Esophagus squamous epithelium (tissue), 5 donors: ENCODE data around the gene TMC1. TPM values are rescaled to one million over a fixed set of nuclear protein-coding genes. Genes with fewer than 3 reads are reported as not detected.

ENCODE experiments used
- DNase-seq: peaks from one replicate; lab custom pipeline; 2025; lab: John Stamatoyannopoulos, UW
- H3K27ac ChIP-seq, 4 donors: fragments of 200-600 bp; sonication (generic); one replicate each; pipeline ENCODE4 v1.5.1; 2016 to 2019; ENCODE audit warnings: mild to moderate bottlenecking in 1 of 4
- H3K27me3 ChIP-seq, 4 donors: fragments of 200-600 bp; sonication (generic); 1 replicate in 3 of 4; 2 replicates in 1 of 4; pipeline versions ENCODE4 v1.5.1 to v1.6.0; 2017 to 2021; ENCODE audit warnings: antibody characterized with exemption in 1 of 4
- H3K36me3 ChIP-seq, 3 donors: fragments of 200-600 bp; sonication (generic); one replicate each; pipeline ENCODE4 v1.5.1; 2016 to 2019
- H3K4me1 ChIP-seq, 3 donors: fragments of 200-600 bp; sonication (generic); one replicate each; pipeline ENCODE4 v1.5.1; 2017 to 2019
- H3K4me3 ChIP-seq, 4 donors: fragments of 200-600 bp; sonication (generic); 1 replicate in 3 of 4; 2 replicates in 1 of 4; pipeline ENCODE4 v1.5.1; 2016 to 2019; ENCODE audit warnings: mild to moderate bottlenecking in 2 of 4, moderate library complexity in 1 of 4
- H3K9me3 ChIP-seq, 3 donors: fragments of 200-600 bp; sonication (generic); one replicate each; pipeline ENCODE4 v1.5.1; 2016 to 2019
- CTCF ChIP-seq, 6 experiments: fragments of 450-650 bp in 4 of 6; fragments of 200-600 bp in 2 of 6; sonication (generic) in 2 of 6; IDR thresholded peaks; one replicate each; pipeline ENCODE4 v1.5.1; 2016 to 2019; ENCODE audit warnings: antibody characterized with exemption in 6 of 6, mild to moderate bottlenecking in 4 of 6, moderate library complexity in 4 of 6
- POLR2A ChIP-seq, 4 donors: fragments of 450-650 bp; IDR thresholded peaks; one replicate each; pipeline ENCODE4 v1.6.1; 2017; ENCODE audit warnings: antibody characterized with exemption in 4 of 4, mild to moderate bottlenecking in 4 of 4, moderate library complexity in 3 of 4
- WGBS, 2 donors: methylation state at CpG; one replicate each; pipeline ENCODE4 v1.1.5; 2018; 5-methylcytosine and 5-hydroxymethylcytosine counted together
- intact Hi-C: fragments of 100-400 bp; cut with DNase I; formaldehyde crosslinking; loops from one replicate; pipeline ENCODE4 v1.15.0; 2022
- total RNA-seq, 4 donors: library from RNA; depleted of rRNA; stranded (reverse); fragments of >200 nt; gene quantifications; one replicate each; pipeline ENCODE4 v1.1.0, GENCODE V29; 2016
- donor health status: DM: yes; HTN: yes; CAD: no.

The TMC1 gene
- total RNA-seq, 4 donors from 2014 or later: 1.1 to 3.1 (median 1.5) TPM; not detected in 1

GRCh38 chr9:72721067-72721466 lies 199.7 kb downstream of the TMC1 start:
- Histone ChIP-seq H3K36me3 (no peaks in the 10 kb centered on the region), H3K27ac (no peak overlapping the region), H3K27me3 (no peaks in the 10 kb centered on the region), H3K9me3 (no peaks in the 10 kb centered on the region), H3K4me3 (no peak overlapping the region), H3K4me1 (no peaks in the 10 kb centered on the region)
- no peak for TF ChIP-seq CTCF (IDR thresholded peaks at IDR 0.05)
- TF ChIP-seq POLR2A (IDR thresholded peaks at IDR 0.05): no peak
- intact Hi-C loops: no loop called here
- 62 to 67% methylated on average over 1 of the region's 1 CpG for WGBS, 2 donors
- DNase-seq: no peak

GRCh38 chr9:72726947-72727346 lies 205.5 kb downstream of the TMC1 start:
- no peaks in the 10 kb centered on the region for H3K9me3 ChIP-seq
- H3K27me3 ChIP-seq: no peaks in the 10 kb centered on the region
- H3K4me1 ChIP-seq: no peaks in the 10 kb centered on the region
- intact Hi-C loops: no loop called here
- no peak for DNase-seq
- TF ChIP-seq POLR2A (IDR thresholded peaks at IDR 0.05) (no peak), CTCF (IDR thresholded peaks at IDR 0.05) (no peak)
- no peaks in the 10 kb centered on the region for H3K36me3 ChIP-seq
- no peak overlapping the region for H3K4me3 ChIP-seq
- H3K27ac ChIP-seq: no peak overlapping the region
- 40 to 48% methylated on average over 2 of the region's 2 CpGs for WGBS, 2 donors

GRCh38 chr9:72728031-72728770 lies 206.8 kb downstream of the TMC1 start:
- H3K27me3 ChIP-seq: no peaks in the 10 kb centered on the region
- intact Hi-C loops: no loop called here
- H3K36me3 ChIP-seq: no peaks in the 10 kb centered on the region
- no peaks in the 10 kb centered on the region for H3K9me3 ChIP-seq
- H3K27ac ChIP-seq: no peak overlapping the region
- DNase-seq: no peak
- TF ChIP-seq CTCF (IDR thresholded peaks at IDR 0.05): no peak
- TF ChIP-seq POLR2A (IDR thresholded peaks at IDR 0.05): no peak
- H3K4me3 ChIP-seq: no peak overlapping the region
- no peaks in the 10 kb centered on the region for H3K4me1 ChIP-seq

GRCh38 chr9:72733895-72734294 lies 212.5 kb downstream of the TMC1 start:
- no peaks in the 10 kb centered on the region for H3K27me3 ChIP-seq
- no peaks in the 10 kb centered on the region for H3K9me3 ChIP-seq
- no peak for DNase-seq
- no peak overlapping the region for H3K4me3 ChIP-seq
- H3K27ac ChIP-seq: no peak overlapping the region
- H3K4me1 ChIP-seq: no peaks in the 10 kb centered on the region
- intact Hi-C loops: no loop called here
- no peak for TF ChIP-seq CTCF (IDR thresholded peaks at IDR 0.05)
- no peak for TF ChIP-seq POLR2A (IDR thresholded peaks at IDR 0.05)
- no peaks in the 10 kb centered on the region for H3K36me3 ChIP-seq

GRCh38 chr9:72734631-72735030 lies 213.2 kb downstream of the TMC1 start:
- H3K27me3 ChIP-seq: no peaks in the 10 kb centered on the region
- 33 to 39% methylated on average over 1 of the region's 1 CpG for WGBS, 2 donors
- TF ChIP-seq POLR2A (IDR thresholded peaks at IDR 0.05) (no peak), CTCF (IDR thresholded peaks at IDR 0.05) (no peak)
- H3K4me1 ChIP-seq: no peaks in the 10 kb centered on the region
- intact Hi-C loops: no loop called here
- no peak overlapping the region for H3K4me3 ChIP-seq
- no peaks in the 10 kb centered on the region for H3K36me3 ChIP-seq
- DNase-seq: no peak
- H3K9me3 ChIP-seq: no peaks in the 10 kb centered on the region
- no peak overlapping the region for H3K27ac ChIP-seq
